Stomach (tissue), 4 donors: Measurements from ENCODE around the gene AVL9.

ENCODE experiments used
- EP300 ChIP-seq: sonication (generic); formaldehyde crosslinking; IDR thresholded peaks from one replicate; pipeline ENCODE4 v1.6.1; 2017; ENCODE audit warnings: antibody characterized with exemption
- POLR2A ChIP-seq, 4 donors: fragments of 450-650 bp; IDR thresholded peaks; one replicate each; pipeline ENCODE4 v1.6.1; 2016; ENCODE audit warnings: antibody characterized with exemption in 4 of 4, control low read depth in 2 of 4, mild to moderate bottlenecking in 1 of 4, moderate library complexity in 1 of 4
- POLR2AphosphoS5 ChIP-seq, 3 donors: sonication (generic); formaldehyde crosslinking; IDR thresholded peaks; one replicate each; pipeline ENCODE4 v1.6.1; 2016; ENCODE audit warnings: antibody characterized with exemption in 3 of 3
- TF ChIP-seq, protein P1 (sequence below), 7 experiments: fragments of 450-650 bp in 4 of 7; fragments of 200-600 bp in 3 of 7; sonication (generic) in 3 of 7; IDR thresholded peaks; one replicate each; pipeline ENCODE4 v1.5.1; 2016 to 2019; ENCODE audit warnings: antibody characterized with exemption in 7 of 7, control low read depth in 2 of 7, mild to moderate bottlenecking in 1 of 7

DNA sequence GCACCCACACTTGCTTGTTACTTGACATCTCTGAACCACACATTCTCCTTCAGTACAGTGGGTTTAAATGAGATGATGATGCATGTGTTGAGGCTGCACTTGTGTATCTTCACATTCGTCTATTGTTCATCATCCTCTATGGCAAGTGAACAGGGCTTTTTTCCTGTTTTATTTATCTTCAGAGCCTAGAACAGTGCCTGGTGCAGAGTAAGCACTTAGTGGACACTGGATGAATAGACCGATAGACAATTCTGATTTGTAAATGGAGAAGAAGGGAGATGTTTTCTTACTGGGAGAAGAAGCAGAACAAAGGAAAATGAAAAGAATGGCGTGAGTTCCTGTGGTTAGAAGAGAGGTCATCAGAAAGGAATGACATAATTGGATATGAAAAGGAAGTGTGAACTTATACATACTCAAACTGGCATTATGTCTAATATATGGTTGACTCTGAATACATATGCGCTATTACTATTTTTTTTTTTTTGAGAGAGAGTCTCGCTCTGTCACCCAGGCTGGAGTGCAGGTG lies 99.7 kb downstream of the AVL9 start:
- TF ChIP-seq, protein P1, sequence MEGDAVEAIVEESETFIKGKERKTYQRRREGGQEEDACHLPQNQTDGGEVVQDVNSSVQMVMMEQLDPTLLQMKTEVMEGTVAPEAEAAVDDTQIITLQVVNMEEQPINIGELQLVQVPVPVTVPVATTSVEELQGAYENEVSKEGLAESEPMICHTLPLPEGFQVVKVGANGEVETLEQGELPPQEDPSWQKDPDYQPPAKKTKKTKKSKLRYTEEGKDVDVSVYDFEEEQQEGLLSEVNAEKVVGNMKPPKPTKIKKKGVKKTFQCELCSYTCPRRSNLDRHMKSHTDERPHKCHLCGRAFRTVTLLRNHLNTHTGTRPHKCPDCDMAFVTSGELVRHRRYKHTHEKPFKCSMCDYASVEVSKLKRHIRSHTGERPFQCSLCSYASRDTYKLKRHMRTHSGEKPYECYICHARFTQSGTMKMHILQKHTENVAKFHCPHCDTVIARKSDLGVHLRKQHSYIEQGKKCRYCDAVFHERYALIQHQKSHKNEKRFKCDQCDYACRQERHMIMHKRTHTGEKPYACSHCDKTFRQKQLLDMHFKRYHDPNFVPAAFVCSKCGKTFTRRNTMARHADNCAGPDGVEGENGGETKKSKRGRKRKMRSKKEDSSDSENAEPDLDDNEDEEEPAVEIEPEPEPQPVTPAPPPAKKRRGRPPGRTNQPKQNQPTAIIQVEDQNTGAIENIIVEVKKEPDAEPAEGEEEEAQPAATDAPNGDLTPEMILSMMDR (IDR thresholded peaks at IDR 0.05): no peak
- no peak for TF ChIP-seq POLR2AphosphoS5 (IDR thresholded peaks at IDR 0.05)
- no peak for TF ChIP-seq POLR2A (IDR thresholded peaks at IDR 0.05)
- TF ChIP-seq EP300: no peak
